Neuronal stem cell (in vitro differentiated cells): ENCODE measurements around the gene LUC7L2.
A peak's percentile ranks its signal among the peaks of the same experiment; 100 is the strongest.
"Not testable (repeated sequence)": the region's sequence is repeated elsewhere in the genome, so short reads cannot be mapped to it uniquely, and the experiment has no call there.

Experiments used
- DNase-seq: peaks from one replicate; pipeline ENCODE4 v3.0.0-alpha.2; 2013; ENCODE audit warnings: low spot score
- H2AFZ ChIP-seq: one replicate; pipeline ENCODE4 v1.6.1; 2013; ENCODE audit warnings: mild to moderate bottlenecking, low read length, inconsistent platforms
- H2AK5ac ChIP-seq: 2 replicates; pipeline ENCODE4 v1.6.1; 2013; ENCODE audit warnings: low read depth, mild to moderate bottlenecking, inconsistent platforms, low read length, moderate library complexity, mixed read lengths
- H2BK120ac ChIP-seq: 2 replicates; pipeline ENCODE4 v1.6.1; 2013; ENCODE audit warnings: low read depth, mild to moderate bottlenecking, inconsistent platforms, low read length, moderate library complexity, mixed read lengths
- H2BK12ac ChIP-seq: one replicate; pipeline ENCODE4 v1.6.1; 2013; ENCODE audit warnings: low read length, inconsistent platforms
- H2BK15ac ChIP-seq: 2 replicates; pipeline ENCODE4 v1.6.1; 2013; ENCODE audit warnings: mild to moderate bottlenecking, low read length, inconsistent platforms, mixed read lengths
- H2BK5ac ChIP-seq: one replicate; pipeline ENCODE4 v1.6.1; 2013; ENCODE audit warnings: inconsistent platforms, mild to moderate bottlenecking, low read length, moderate library complexity
- H3K14ac ChIP-seq: one replicate; pipeline ENCODE4 v1.6.1; 2013; ENCODE audit warnings: low read length, inconsistent platforms
- H3K18ac ChIP-seq: 2 replicates; pipeline ENCODE4 v1.6.1; 2013; ENCODE audit warnings: low read length, inconsistent platforms
- H3K23ac ChIP-seq: 2 replicates; pipeline ENCODE4 v1.6.1; 2013; ENCODE audit warnings: low read depth, mild to moderate bottlenecking, mixed read lengths, low read length, inconsistent platforms; ENCODE audit not compliant: poor library complexity
- H3K27ac ChIP-seq: replicated peaks from 3 replicates; pipeline ENCODE4 v1.5.1; 2013; ENCODE audit warnings: low read length, inconsistent platforms
- H3K27me3 ChIP-seq, 3 experiments: 2 replicates each; pipeline ENCODE4 v1.6.1; 2013; ENCODE audit warnings: low read length in 3 of 3, mild to moderate bottlenecking in 2 of 3, inconsistent platforms in 1 of 3, low read depth in 1 of 3, mixed read lengths in 1 of 3, moderate library complexity in 1 of 3; ENCODE audit not compliant: control insufficient read depth in 3 of 3, insufficient read depth in 3 of 3
- H3K36me3 ChIP-seq, 2 donors: replicated peaks in 1 of 2; 2 replicates each; pipeline ENCODE4 v1.6.1; 2013; ENCODE audit warnings: low read length in 2 of 2; ENCODE audit not compliant: control insufficient read depth in 2 of 2, insufficient read depth in 2 of 2
- H3K4ac ChIP-seq: 2 replicates; pipeline ENCODE4 v1.6.1; 2013; ENCODE audit warnings: inconsistent platforms, mild to moderate bottlenecking, low read length, moderate library complexity
- H3K4me1 ChIP-seq, 2 donors: 1 replicate in 1 of 2; 2 replicates in 1 of 2; pipeline ENCODE4 v1.6.1; 2013; ENCODE audit warnings: low read length in 2 of 2, low read depth in 1 of 2; ENCODE audit not compliant: control insufficient read depth in 2 of 2, insufficient read depth in 1 of 2
- H3K4me2 ChIP-seq: one replicate; pipeline ENCODE4 v1.6.1; 2013; ENCODE audit warnings: mild to moderate bottlenecking, low read length, inconsistent platforms; ENCODE audit not compliant: insufficient read depth, poor library complexity, severe bottlenecking
- H3K4me3 ChIP-seq, 2 donors: 2 replicates each; pipeline ENCODE4 v1.5.1; 2013; ENCODE audit warnings: low read length in 2 of 2, mild to moderate bottlenecking in 2 of 2, inconsistent platforms in 1 of 2, moderate library complexity in 1 of 2
- H3K79me1 ChIP-seq: one replicate; pipeline ENCODE4 v1.6.1; 2013; ENCODE audit warnings: low read depth, mild to moderate bottlenecking, inconsistent platforms, low read length, moderate library complexity
- H3K9ac ChIP-seq: one replicate; pipeline ENCODE4 v1.6.1; 2013; ENCODE audit warnings: mild to moderate bottlenecking, low read depth, low read length, inconsistent platforms; ENCODE audit not compliant: poor library complexity
- H3K9me3 ChIP-seq, 2 donors: replicated peaks in 1 of 2; 2 replicates each; pipeline versions ENCODE3 to v1.6.1; 2013; ENCODE audit warnings: low read length in 2 of 2, mild to moderate bottlenecking in 2 of 2, inconsistent platforms in 1 of 2, low read depth in 1 of 2, mixed read lengths in 1 of 2, moderate library complexity in 1 of 2; ENCODE audit not compliant: control insufficient read depth in 2 of 2, insufficient read depth in 1 of 2
- H4K8ac ChIP-seq: one replicate; pipeline ENCODE4 v1.6.1; 2013; ENCODE audit warnings: low read depth, mild to moderate bottlenecking, inconsistent platforms, low read length, moderate library complexity
- H4K91ac ChIP-seq: one replicate; pipeline ENCODE4 v1.6.1; 2013; ENCODE audit warnings: low read length, low read depth, mild to moderate bottlenecking, inconsistent platforms; ENCODE audit not compliant: poor library complexity
- WGBS, 2 donors: extraction: QIAGEN DNeasy Blood & Tissue Kit; methylation state at CpG; one replicate each; pipeline ENCODE4 v1.1.7; 2013; ENCODE audit warnings: missing lambda C conversion rate in 2 of 2, mixed read lengths in 1 of 2; ENCODE audit not compliant: insufficient read length in 2 of 2, insufficient replicate concordance in 1 of 2; ENCODE audit errors: extremely low coverage in 2 of 2; 5-methylcytosine and 5-hydroxymethylcytosine counted together

The LUC7L2 gene

GRCh38 chr7:139355320-139355719 lies 4.4 kb upstream of the LUC7L2 start:
- Histone ChIP-seq H3K27ac (no peak overlapping the region), H2AK5ac (no peak overlapping the region), H3K9ac (no peak overlapping the region), H3K23ac (no peak overlapping the region), H3K4me1 (no peaks in the 10 kb centered on the region), H4K8ac (no peak overlapping the region), H3K9me3 (peaks cover 0 to 7% of the 10 kb centered on the region in 2 donors), H2BK120ac (no peak overlapping the region), H2BK5ac (no peak overlapping the region), H3K4me2 (no peak overlapping the region), H4K91ac (no peak overlapping the region), H3K4me3 (no peak overlapping the region), H2AFZ (no peak overlapping the region), H3K4ac (no peak overlapping the region), H3K36me3 (peaks cover 0 to 29% of the 10 kb centered on the region in 2 donors), H3K18ac (no peak overlapping the region), H3K27me3 (no peaks in the 10 kb centered on the region), H2BK12ac (no peak overlapping the region), H3K14ac (no peak overlapping the region), H3K79me1 (peaks cover 2% of the 10 kb centered on the region), H2BK15ac (no peak overlapping the region)
- DNase-seq = no peak
- WGBS, 2 donors = no CpG with 5 or more reads among the region's 1 CpG

GRCh38 chr7:139357729-139358506 lies 1.8 kb upstream of the LUC7L2 start:
- H3K4me1 ChIP-seq, H2BK120ac ChIP-seq, H3K14ac ChIP-seq, H2BK15ac ChIP-seq, H2BK5ac ChIP-seq, H3K18ac ChIP-seq, H4K8ac ChIP-seq, H2AFZ ChIP-seq, H3K27me3 ChIP-seq, H3K79me1 ChIP-seq, H4K91ac ChIP-seq, H3K27ac ChIP-seq, H3K4ac ChIP-seq, H3K9me3 ChIP-seq, H3K4me2 ChIP-seq, H3K9ac ChIP-seq, H3K23ac ChIP-seq, H2AK5ac ChIP-seq, DNase-seq, H2BK12ac ChIP-seq: not testable (repeated sequence)
- whole genome bisulfite sequencing, 2 donors = no CpG with 5 or more reads among the region's 27 CpGs
- peak overlapping the region in 1 of 2 donors; percentile 100 for H3K4me3 ChIP-seq
- peaks cover 0 to 17% of the 10 kb centered on the region in 2 donors for H3K36me3 ChIP-seq

GRCh38 chr7:139358541-139359365 lies 941 bp upstream of the LUC7L2 start:
- Histone ChIP-seq H3K4me1 (peaks cover 2 to 3% of the 10 kb centered on the region in 2 donors), H3K27ac (peak overlapping the region; percentile 97), H3K27me3 (no peaks in the 10 kb centered on the region), H2BK5ac (peak overlapping the region; percentile 95), H2BK120ac (peak overlapping the region; percentile 97), H3K79me1 (peaks cover 6% of the 10 kb centered on the region), H3K9ac (peak overlapping the region; percentile 100), H3K4ac (no peak overlapping the region), H2AK5ac (no peak overlapping the region), H2AFZ (peak overlapping the region; percentile 90), H3K23ac (peak overlapping the region; percentile 100), H3K36me3 (peaks cover 0 to 25% of the 10 kb centered on the region in 2 donors), H3K9me3 (peaks cover 0 to 7% of the 10 kb centered on the region in 2 donors), H3K18ac (peak overlapping the region; percentile 98), H4K91ac (no peak overlapping the region), H3K14ac (no peak overlapping the region), H3K4me2 (peak overlapping the region; percentile 68), H4K8ac (no peak overlapping the region), H2BK15ac (peak overlapping the region; percentile 56), H2BK12ac (no peak overlapping the region), H3K4me3 (peak overlapping the region; percentile 92 to 100)
- WGBS, 2 donors = no CpG with 5 or more reads among the region's 39 CpGs
- no peak for DNase-seq
